ENCODE results near the gene LIMS3.
"Not testable (repeated sequence)": the region's sequence is repeated elsewhere in the genome, so short reads cannot be mapped to it uniquely, and the experiment has no call there.

The LIMS3 gene

DNA sequence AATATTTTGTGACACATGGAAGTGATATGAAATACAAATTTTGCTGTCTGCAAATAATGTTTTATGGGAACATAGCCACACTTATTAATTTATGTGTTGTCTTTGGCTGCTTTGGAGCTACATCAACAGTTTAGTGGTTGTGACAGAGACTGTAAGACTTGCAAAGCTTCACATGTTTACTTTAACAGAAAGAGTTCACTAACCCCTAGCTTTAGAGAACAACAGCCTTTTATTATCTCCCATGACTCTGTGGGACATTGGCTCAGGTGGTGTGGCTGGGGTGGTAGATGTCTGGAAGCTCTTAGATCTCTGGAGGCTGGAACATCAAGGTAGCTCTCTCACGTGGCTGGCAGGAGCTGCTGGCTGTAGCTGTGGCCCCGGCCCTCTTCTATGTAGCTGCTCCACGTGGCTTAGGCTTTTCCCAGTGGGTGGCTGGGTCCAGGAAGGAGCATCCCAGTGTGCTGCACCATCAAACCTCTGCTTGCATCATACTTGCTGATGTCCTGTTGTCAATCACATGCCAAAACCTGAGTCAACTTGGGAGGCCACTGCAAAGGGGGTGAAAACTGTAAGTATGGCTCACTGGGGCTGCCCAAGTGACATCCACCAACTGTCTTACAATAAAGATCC lies 67.7 kb downstream of the LIMS3 start:
- H2AFZ ChIP-seq (ENCODE audit: insufficient read depth, low read length, poor library complexity); H4K91ac ChIP-seq (ENCODE audit: low read depth, low read length); H3K14ac ChIP-seq (ENCODE audit: low read length); H3K27ac ChIP-seq (ENCODE audit: low read depth, low read length); H3K27me3 ChIP-seq (ENCODE audit: insufficient read depth, low read length); H2BK120ac ChIP-seq (ENCODE audit: insufficient read depth, low read length, poor library complexity); H3K79me1 ChIP-seq (ENCODE audit: low read length); H3K4me2 ChIP-seq (ENCODE audit: low read length); H3K4me3 ChIP-seq (ENCODE audit: low read depth, low read length); H3K79me2 ChIP-seq (ENCODE audit: control insufficient read depth, insufficient read depth, low read length, poor library complexity); H2AK5ac ChIP-seq (ENCODE audit: low read length); H3K4me1 ChIP-seq (ENCODE audit: control insufficient read depth in 1 of 2, insufficient read depth in 2 of 2, low read length in 2 of 2); H3K23ac ChIP-seq (ENCODE audit: low read length); H3K4ac ChIP-seq (ENCODE audit: low read depth, low read length); H4K12ac ChIP-seq (ENCODE audit: low read depth, low read length); H2BK12ac ChIP-seq (ENCODE audit: low read length); H3K18ac ChIP-seq (ENCODE audit: low read length); H4K8ac ChIP-seq (ENCODE audit: low read depth, low read length); H3K9ac ChIP-seq (ENCODE audit: low read length); DNase-seq; H3K36me3 ChIP-seq (ENCODE audit: control insufficient read depth in 1 of 2, insufficient read depth in 2 of 2, low read length in 2 of 2); H2BK5ac ChIP-seq (ENCODE audit: low read depth, low read length, poor library complexity); H3K9me3 ChIP-seq (ENCODE audit: insufficient read depth, low read depth, low read length): not testable (repeated sequence)
- WGBS (ENCODE audit: extremely low coverage, insufficient coverage, insufficient read length) = no CpG with 5 or more reads among the region's 3 CpGs

DNA sequence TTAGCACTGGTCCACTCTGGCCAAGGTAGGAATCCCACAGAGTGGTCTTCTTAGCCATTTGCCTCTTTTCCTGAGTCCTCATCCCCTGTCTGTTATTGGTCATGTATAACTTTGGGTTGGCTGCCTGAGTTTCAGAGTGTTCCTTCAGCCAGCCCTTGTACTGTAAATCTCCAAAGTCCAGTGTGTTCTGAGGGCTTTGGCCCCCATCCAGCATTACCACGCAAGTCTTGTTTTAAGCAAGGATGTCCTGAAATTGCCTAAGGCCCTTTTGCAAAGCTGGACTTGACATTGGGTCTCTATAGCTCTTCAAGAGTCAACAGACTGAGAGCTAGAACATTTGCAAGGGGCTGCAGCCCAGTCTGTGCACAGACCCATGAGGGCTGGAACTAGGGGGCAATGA lies 68.4 kb downstream of the LIMS3 start:
- not testable (repeated sequence) for H3K4me2 ChIP-seq (ENCODE audit: low read length); H4K12ac ChIP-seq (ENCODE audit: low read depth, low read length); H2AK5ac ChIP-seq (ENCODE audit: low read length); H3K4ac ChIP-seq (ENCODE audit: low read depth, low read length); H3K27me3 ChIP-seq (ENCODE audit: insufficient read depth, low read length); H2BK5ac ChIP-seq (ENCODE audit: low read depth, low read length, poor library complexity); H3K9me3 ChIP-seq (ENCODE audit: insufficient read depth, low read depth, low read length); H4K91ac ChIP-seq (ENCODE audit: low read depth, low read length); H3K79me1 ChIP-seq (ENCODE audit: low read length); H3K9ac ChIP-seq (ENCODE audit: low read length); H4K8ac ChIP-seq (ENCODE audit: low read depth, low read length); H3K23ac ChIP-seq (ENCODE audit: low read length); DNase-seq; H3K79me2 ChIP-seq (ENCODE audit: control insufficient read depth, insufficient read depth, low read length, poor library complexity); H3K36me3 ChIP-seq (ENCODE audit: control insufficient read depth in 1 of 2, insufficient read depth in 2 of 2, low read length in 2 of 2); H3K4me1 ChIP-seq (ENCODE audit: control insufficient read depth in 1 of 2, insufficient read depth in 2 of 2, low read length in 2 of 2); H3K14ac ChIP-seq (ENCODE audit: low read length); H2BK120ac ChIP-seq (ENCODE audit: insufficient read depth, low read length, poor library complexity); H2AFZ ChIP-seq (ENCODE audit: insufficient read depth, low read length, poor library complexity); H3K4me3 ChIP-seq (ENCODE audit: low read depth, low read length); H3K27ac ChIP-seq (ENCODE audit: low read depth, low read length); H3K18ac ChIP-seq (ENCODE audit: low read length); H2BK12ac ChIP-seq (ENCODE audit: low read length)
- WGBS (ENCODE audit: extremely low coverage, insufficient coverage, insufficient read length) = no CpG with 5 or more reads among the region's 1 CpG

DNA sequence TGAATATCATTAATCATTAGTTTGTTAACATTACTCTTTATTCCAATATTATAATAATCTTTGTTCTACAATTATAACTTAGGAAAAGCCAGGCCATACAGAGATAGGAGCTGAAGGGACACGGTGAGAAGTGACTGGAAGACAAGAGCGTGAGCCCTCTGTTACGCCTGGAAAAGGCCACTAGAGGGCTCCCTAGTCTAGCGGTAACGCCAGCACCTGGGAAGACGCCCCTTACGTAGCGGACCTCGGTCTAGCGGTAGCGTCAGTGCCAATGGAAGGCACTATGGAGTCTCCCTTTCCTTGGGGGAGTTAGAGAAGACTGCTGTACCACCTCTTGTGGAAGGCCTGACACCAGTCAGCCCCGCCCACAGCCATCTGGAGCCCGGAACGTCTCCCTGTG lies 71.4 kb downstream of the LIMS3 start:
- not testable (repeated sequence) for H4K8ac ChIP-seq (ENCODE audit: low read depth, low read length); H3K27ac ChIP-seq (ENCODE audit: low read depth, low read length); H3K9me3 ChIP-seq (ENCODE audit: insufficient read depth, low read depth, low read length); H3K79me1 ChIP-seq (ENCODE audit: low read length); H3K27me3 ChIP-seq (ENCODE audit: insufficient read depth, low read length); H2BK5ac ChIP-seq (ENCODE audit: low read depth, low read length, poor library complexity); H4K91ac ChIP-seq (ENCODE audit: low read depth, low read length); H3K4ac ChIP-seq (ENCODE audit: low read depth, low read length); H2AFZ ChIP-seq (ENCODE audit: insufficient read depth, low read length, poor library complexity); H2BK120ac ChIP-seq (ENCODE audit: insufficient read depth, low read length, poor library complexity); DNase-seq; H2AK5ac ChIP-seq (ENCODE audit: low read length); H3K23ac ChIP-seq (ENCODE audit: low read length); H3K79me2 ChIP-seq (ENCODE audit: control insufficient read depth, insufficient read depth, low read length, poor library complexity); H3K9ac ChIP-seq (ENCODE audit: low read length); H3K18ac ChIP-seq (ENCODE audit: low read length); H3K4me2 ChIP-seq (ENCODE audit: low read length); H4K12ac ChIP-seq (ENCODE audit: low read depth, low read length); H3K36me3 ChIP-seq (ENCODE audit: control insufficient read depth in 1 of 2, insufficient read depth in 2 of 2, low read length in 2 of 2); H3K14ac ChIP-seq (ENCODE audit: low read length); H3K4me3 ChIP-seq (ENCODE audit: low read depth, low read length); H2BK12ac ChIP-seq (ENCODE audit: low read length); H3K4me1 ChIP-seq (ENCODE audit: control insufficient read depth in 1 of 2, insufficient read depth in 2 of 2, low read length in 2 of 2)
- no CpG with 5 or more reads among the region's 14 CpGs for WGBS (ENCODE audit: extremely low coverage, insufficient coverage, insufficient read length)

DNA sequence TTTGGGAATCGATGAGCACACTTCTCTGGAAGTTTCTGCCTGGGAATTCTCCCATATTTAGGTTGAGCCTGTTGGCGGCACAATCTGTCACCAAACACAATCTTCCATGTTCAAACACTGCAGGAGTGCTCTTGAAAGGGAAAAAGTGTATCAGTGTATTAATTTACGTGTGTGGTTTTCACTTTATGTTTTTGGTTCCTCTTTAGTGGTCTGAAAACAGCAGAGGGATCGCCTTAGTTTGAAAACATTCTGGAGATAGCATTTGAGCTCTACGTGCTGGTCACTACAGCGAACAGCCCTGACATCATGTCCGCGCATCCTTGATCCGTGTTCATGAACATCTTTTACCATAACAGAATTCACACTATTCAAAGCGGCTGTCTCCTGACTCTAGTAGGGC lies 73.2 kb downstream of the LIMS3 start:
- DNase-seq; H3K23ac ChIP-seq (ENCODE audit: low read length): not testable (repeated sequence)
- WGBS (ENCODE audit: extremely low coverage, insufficient coverage, insufficient read length) = no CpG with 5 or more reads among the region's 10 CpGs

More for the DNA sequence above, 73.2 kb downstream of the LIMS3 start:
- H2BK120ac ChIP-seq (ENCODE audit: insufficient read depth, low read length, poor library complexity); H2BK5ac ChIP-seq (ENCODE audit: low read depth, low read length, poor library complexity); H3K9ac ChIP-seq (ENCODE audit: low read length); H2AK5ac ChIP-seq (ENCODE audit: low read length); H4K8ac ChIP-seq (ENCODE audit: low read depth, low read length); H3K79me1 ChIP-seq (ENCODE audit: low read length); H3K4me2 ChIP-seq (ENCODE audit: low read length); H3K14ac ChIP-seq (ENCODE audit: low read length); H3K9me3 ChIP-seq (ENCODE audit: insufficient read depth, low read depth, low read length); H2AFZ ChIP-seq (ENCODE audit: insufficient read depth, low read length, poor library complexity); H3K4me1 ChIP-seq (ENCODE audit: control insufficient read depth in 1 of 2, insufficient read depth in 2 of 2, low read length in 2 of 2); H3K27me3 ChIP-seq (ENCODE audit: insufficient read depth, low read length); H4K91ac ChIP-seq (ENCODE audit: low read depth, low read length); H3K4me3 ChIP-seq (ENCODE audit: low read depth, low read length); H4K12ac ChIP-seq (ENCODE audit: low read depth, low read length); H2BK12ac ChIP-seq (ENCODE audit: low read length); H3K4ac ChIP-seq (ENCODE audit: low read depth, low read length); H3K27ac ChIP-seq (ENCODE audit: low read depth, low read length); H3K79me2 ChIP-seq (ENCODE audit: control insufficient read depth, insufficient read depth, low read length, poor library complexity); H3K36me3 ChIP-seq (ENCODE audit: control insufficient read depth in 1 of 2, insufficient read depth in 2 of 2, low read length in 2 of 2); H3K18ac ChIP-seq (ENCODE audit: low read length): not testable (repeated sequence)

Measured in trophoblast cell (in vitro differentiated cells and primary cell).